HEK293 (cell line): ENCODE results near the gene ATP13A3.

Experiments
- CTCF ChIA-PET: fragments of 350-600 bp; formaldehyde crosslinking; extraction: SDS; loops from one replicate; lab custom pipeline; 2021; ENCODE audit warnings: antibody characterized with exemption; lab: Yijun Ruan, JAX
- POLR2A ChIA-PET: fragments of 300-600 bp; formaldehyde crosslinking; extraction: SDS; loops from one replicate; lab custom pipeline; 2020; ENCODE audit warnings: antibody characterized with exemption, inconsistent platforms; lab: Yijun Ruan, JAX
- H3K27ac ChIP-seq: fragments of 200-500 bp; sonication (Bioruptor generic); 2 replicates; pipeline ENCODE4 v1.5.1; 2014; ENCODE audit warnings: low read depth, low read length, control low read depth, inconsistent platforms; ENCODE audit errors: extremely low read depth
- H3K36me3 ChIP-seq, 2 experiments: fragments of 200-500 bp in 1 of 2; sonication (Bioruptor generic) in 1 of 2; 1 replicate in 1 of 2; 2 replicates in 1 of 2; pipeline ENCODE4 v1.5.1; 2014 to 2017; ENCODE audit warnings: inconsistent platforms in 2 of 2, low read length in 2 of 2; ENCODE audit not compliant: control insufficient read depth in 2 of 2, insufficient read depth in 1 of 2
- H3K4me1 ChIP-seq: fragments of 200-500 bp; sonication (Bioruptor generic); 2 replicates; pipeline ENCODE4 v1.5.1; 2014; ENCODE audit warnings: mild to moderate bottlenecking, low read length, inconsistent platforms; ENCODE audit not compliant: control insufficient read depth, insufficient read depth
- H3K4me3 ChIP-seq: 2 replicates; pipeline ENCODE4 v1.5.1; 2011; ENCODE audit warnings: low read depth, mild to moderate bottlenecking, control low read depth, low read length, moderate library complexity
- H3K9me3 ChIP-seq: fragments of 200-500 bp; sonication (Bioruptor generic); 2 replicates; pipeline ENCODE4 v1.5.1; 2014; ENCODE audit warnings: low read depth, low read length, inconsistent platforms; ENCODE audit not compliant: control insufficient read depth, insufficient read depth
- GLI2 ChIP-seq: fragments of 450-650 bp; formaldehyde crosslinking; IDR thresholded peaks from 2 replicates; pipeline ENCODE4; 2017; ENCODE audit warnings: missing biosample characterization, missing genetic modification characterization, low read depth, borderline replicate concordance
- SETDB1 ChIP-seq: IDR thresholded peaks from one replicate; pipeline ENCODE4 v1.6.1; 2017; ENCODE audit warnings: mild to moderate bottlenecking, low read length, moderate library complexity, mixed read lengths; ENCODE audit not compliant: insufficient read length
- SP2 ChIP-seq: fragments of 450-650 bp; formaldehyde crosslinking; IDR thresholded peaks from 2 replicates; pipeline ENCODE4 v1.5.1; 2016; ENCODE audit warnings: missing biosample characterization, missing genetic modification characterization
- TCF7L2 ChIP-seq: IDR thresholded peaks from 2 replicates; pipeline ENCODE4 v1.6.1; 2011; ENCODE audit warnings: low read depth, mild to moderate bottlenecking, inconsistent platforms, low read length, moderate library complexity, borderline replicate concordance
- ZEB2 ChIP-seq: fragments of 450-650 bp; formaldehyde crosslinking; IDR thresholded peaks from 2 replicates; pipeline ENCODE4 v1.5.1; 2016; ENCODE audit warnings: missing biosample characterization, missing genetic modification characterization
- ZFP3 ChIP-seq: fragments of 450-650 bp; formaldehyde crosslinking; IDR thresholded peaks from 2 replicates; pipeline ENCODE4 v1.5.1; 2016; ENCODE audit warnings: low read depth, missing biosample characterization, missing genetic modification characterization
- ZIC2 ChIP-seq: fragments of 450-650 bp; formaldehyde crosslinking; IDR thresholded peaks from 2 replicates; pipeline ENCODE4 v1.5.1; 2016; ENCODE audit warnings: missing biosample characterization, missing genetic modification characterization
- ZNF10 ChIP-seq: fragments of 450-650 bp; formaldehyde crosslinking; IDR thresholded peaks from 2 replicates; pipeline ENCODE4 v1.5.1; 2017; ENCODE audit warnings: missing biosample characterization, missing genetic modification characterization
- ZNF112 ChIP-seq: fragments of 450-650 bp; formaldehyde crosslinking; IDR thresholded peaks from 2 replicates; pipeline ENCODE4 v1.5.0; 2017; ENCODE audit warnings: missing biosample characterization, missing genetic modification characterization
- ZNF114 ChIP-seq: fragments of 450-650 bp; formaldehyde crosslinking; IDR thresholded peaks from 2 replicates; pipeline ENCODE4 v1.5.0; 2017; ENCODE audit warnings: missing biosample characterization, missing genetic modification characterization
- ZNF335 ChIP-seq: fragments of 450-650 bp; formaldehyde crosslinking; conservative IDR thresholded peaks from 2 replicates; pipeline ENCODE4 v1.5.1; 2016; ENCODE audit warnings: missing biosample characterization, missing genetic modification characterization
- ZNF404 ChIP-seq: fragments of 450-650 bp; formaldehyde crosslinking; IDR thresholded peaks from 2 replicates; pipeline ENCODE4 v1.5.1; 2017; ENCODE audit warnings: missing biosample characterization, missing genetic modification characterization
- ZNF426 ChIP-seq: fragments of 450-650 bp; formaldehyde crosslinking; IDR thresholded peaks from 2 replicates; pipeline ENCODE4 v1.5.1; 2017; ENCODE audit warnings: missing biosample characterization, missing genetic modification characterization, mild to moderate bottlenecking, inconsistent platforms, moderate library complexity
- ZNF514 ChIP-seq: fragments of 450-650 bp; formaldehyde crosslinking; IDR thresholded peaks from 2 replicates; pipeline ENCODE4 v1.5.1; 2016; ENCODE audit warnings: missing biosample characterization, missing genetic modification characterization
- ZNF560 ChIP-seq: fragments of 450-650 bp; formaldehyde crosslinking; IDR thresholded peaks from 2 replicates; pipeline ENCODE4 v1.5.1; 2017; ENCODE audit warnings: missing biosample characterization, missing genetic modification characterization, borderline replicate concordance
- ZNF561 ChIP-seq: fragments of 450-650 bp; IDR thresholded peaks from 2 replicates; pipeline ENCODE4 v1.5.1; 2018; ENCODE audit warnings: missing biosample characterization, missing genetic modification characterization, borderline replicate concordance
- ZNF610 ChIP-seq: fragments of 450-650 bp; formaldehyde crosslinking; IDR thresholded peaks from 2 replicates; pipeline ENCODE4 v1.5.1; 2016; ENCODE audit warnings: missing biosample characterization, missing genetic modification characterization, borderline replicate concordance
- ZNF645 ChIP-seq: fragments of 450-650 bp; formaldehyde crosslinking; IDR thresholded peaks from 2 replicates; pipeline ENCODE4; 2016; ENCODE audit warnings: missing biosample characterization, missing genetic modification characterization
- ZNF670 ChIP-seq: fragments of 450-650 bp; formaldehyde crosslinking; IDR thresholded peaks from 2 replicates; pipeline ENCODE4 v1.5.1; 2016; ENCODE audit warnings: missing biosample characterization, missing genetic modification characterization, low read depth
- ZNF792 ChIP-seq: fragments of 450-650 bp; formaldehyde crosslinking; IDR thresholded peaks from 2 replicates; pipeline ENCODE4 v1.5.1; 2016; ENCODE audit warnings: missing biosample characterization, missing genetic modification characterization
- ZSCAN23 ChIP-seq: fragments of 450-650 bp; formaldehyde crosslinking; IDR thresholded peaks from 2 replicates; pipeline ENCODE4 v1.5.1; 2016; ENCODE audit warnings: missing biosample characterization, missing genetic modification characterization
- ZXDB ChIP-seq: fragments of 450-650 bp; formaldehyde crosslinking; IDR thresholded peaks from 2 replicates; pipeline ENCODE4 v1.5.1; 2016; ENCODE audit warnings: missing biosample characterization, missing genetic modification characterization
- TF ChIP-seq, protein P1 (sequence below): fragments of 450-650 bp; formaldehyde crosslinking; conservative IDR thresholded peaks from 2 replicates; pipeline ENCODE4 v1.5.1; 2016; ENCODE audit warnings: low read depth, missing biosample characterization, missing genetic modification characterization
- TF ChIP-seq, protein P2 (sequence below): fragments of 450-650 bp; formaldehyde crosslinking; IDR thresholded peaks from 2 replicates; pipeline ENCODE4 v1.5.1; 2016; ENCODE audit warnings: missing biosample characterization, missing genetic modification characterization
- TF ChIP-seq, protein P3 (sequence below): fragments of 450-650 bp; formaldehyde crosslinking; IDR thresholded peaks from 2 replicates; pipeline ENCODE4 v1.5.1; 2016; ENCODE audit warnings: missing biosample characterization, missing genetic modification characterization

ATP13A3 gene

DNA sequence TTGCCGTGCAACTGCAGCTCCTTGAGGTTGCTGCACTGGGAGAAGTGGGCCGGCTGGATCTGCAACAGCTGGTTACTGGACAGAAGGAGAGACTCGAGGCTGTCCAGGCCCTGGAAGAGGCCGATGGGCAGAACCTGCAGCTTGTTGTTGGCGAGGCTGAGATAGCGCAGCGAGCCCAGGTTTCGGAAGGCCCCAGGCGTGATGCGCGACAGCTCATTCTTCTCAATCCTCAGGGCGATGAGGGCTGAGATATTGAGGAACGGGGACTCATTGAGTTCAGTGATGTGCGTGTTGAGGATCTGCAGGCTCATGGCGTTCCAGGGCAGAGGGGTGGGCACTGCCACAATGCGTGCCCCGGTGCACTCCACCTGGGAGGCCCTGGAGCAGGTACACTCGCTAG lies 126.2 kb downstream of the ATP13A3 start:
- no peak for TF ChIP-seq SP2 (tag by site-specific recombination)
- no peak for TF ChIP-seq GLI2 (tag by site-specific recombination)
- no peak for TF ChIP-seq ZNF610 (tag by site-specific recombination)
- TF ChIP-seq ZSCAN23: no peak
- no peak for TF ChIP-seq ZFP3
- CTCF ChIA-PET: interaction anchor here (1.0 kb wide), 1 partner anchor 17 kb away, joined by 3 read pairs; no protein-coding TSS in a partner anchor
- Histone ChIP-seq H3K4me1 (no peaks in the 10 kb centered on the region), H3K9me3 (no peaks in the 10 kb centered on the region), H3K4me3 (no peak overlapping the region), H3K36me3 (no peaks in the 10 kb centered on the region), H3K27ac (no peak overlapping the region)
- POLR2A ChIA-PET: no interaction called here

- TF ChIP-seq ZNF112 (tag by site-specific recombination) (no peak), ZXDB (tag by site-specific recombination) (no peak), ZNF792 (tag by site-specific recombination) (no peak), ZNF514 (tag by site-specific recombination) (no peak), ZNF670 (tag by site-specific recombination) (no peak), ZEB2 (tag by site-specific recombination) (no peak), ZNF645 (tag by site-specific recombination) (no peak), ZNF114 (no peak)
- Histone ChIP-seq H3K36me3 (no peaks in the 10 kb centered on the region), H3K4me3 (no peak overlapping the region), H3K4me1 (no peaks in the 10 kb centered on the region), H3K9me3 (no peaks in the 10 kb centered on the region), H3K27ac (no peak overlapping the region)
- POLR2A ChIA-PET: no interaction called here
- CTCF ChIA-PET: no interaction called here
These were observed 129.1 kb downstream of the ATP13A3 start for GRCh38 chr3:194357681-194358080.

DNA sequence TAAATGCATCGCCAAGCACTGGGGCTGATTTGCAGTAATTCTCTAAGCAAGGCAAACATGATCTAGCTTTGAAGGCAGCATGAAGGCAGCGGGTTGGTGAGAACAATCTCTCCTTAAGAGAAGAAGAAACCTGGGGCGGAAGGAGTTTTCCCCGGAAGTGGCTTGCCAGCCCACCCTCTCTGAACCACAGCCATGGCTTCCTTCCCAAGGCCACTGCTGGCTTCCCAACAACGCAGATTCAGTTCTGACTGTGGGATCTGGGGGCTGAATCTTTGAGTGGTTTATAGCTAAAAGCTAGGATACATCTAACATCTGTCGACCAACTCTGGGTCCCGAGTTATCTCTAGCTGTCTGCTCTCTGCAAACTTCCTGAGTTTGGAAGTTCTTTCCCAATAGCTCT lies 131.4 kb downstream of the ATP13A3 start:
- ChIA-PET POLR2A (no interaction called here), CTCF (interaction anchor here (0.7 to 1.1 kb wide), 2 partner anchors 11 to 65 kb away, joined by 3 to 5 read pairs; no protein-coding TSS in a partner anchor)
- H3K36me3 ChIP-seq: no peaks in the 10 kb centered on the region
- H3K4me1 ChIP-seq: peaks cover 4% of the 10 kb centered on the region; the same call in 1 of the 2 replicates
- no peak overlapping the region for H3K4me3 ChIP-seq
- H3K27ac ChIP-seq: no peak overlapping the region
- no peaks in the 10 kb centered on the region for H3K9me3 ChIP-seq
- TF ChIP-seq, protein P1, sequence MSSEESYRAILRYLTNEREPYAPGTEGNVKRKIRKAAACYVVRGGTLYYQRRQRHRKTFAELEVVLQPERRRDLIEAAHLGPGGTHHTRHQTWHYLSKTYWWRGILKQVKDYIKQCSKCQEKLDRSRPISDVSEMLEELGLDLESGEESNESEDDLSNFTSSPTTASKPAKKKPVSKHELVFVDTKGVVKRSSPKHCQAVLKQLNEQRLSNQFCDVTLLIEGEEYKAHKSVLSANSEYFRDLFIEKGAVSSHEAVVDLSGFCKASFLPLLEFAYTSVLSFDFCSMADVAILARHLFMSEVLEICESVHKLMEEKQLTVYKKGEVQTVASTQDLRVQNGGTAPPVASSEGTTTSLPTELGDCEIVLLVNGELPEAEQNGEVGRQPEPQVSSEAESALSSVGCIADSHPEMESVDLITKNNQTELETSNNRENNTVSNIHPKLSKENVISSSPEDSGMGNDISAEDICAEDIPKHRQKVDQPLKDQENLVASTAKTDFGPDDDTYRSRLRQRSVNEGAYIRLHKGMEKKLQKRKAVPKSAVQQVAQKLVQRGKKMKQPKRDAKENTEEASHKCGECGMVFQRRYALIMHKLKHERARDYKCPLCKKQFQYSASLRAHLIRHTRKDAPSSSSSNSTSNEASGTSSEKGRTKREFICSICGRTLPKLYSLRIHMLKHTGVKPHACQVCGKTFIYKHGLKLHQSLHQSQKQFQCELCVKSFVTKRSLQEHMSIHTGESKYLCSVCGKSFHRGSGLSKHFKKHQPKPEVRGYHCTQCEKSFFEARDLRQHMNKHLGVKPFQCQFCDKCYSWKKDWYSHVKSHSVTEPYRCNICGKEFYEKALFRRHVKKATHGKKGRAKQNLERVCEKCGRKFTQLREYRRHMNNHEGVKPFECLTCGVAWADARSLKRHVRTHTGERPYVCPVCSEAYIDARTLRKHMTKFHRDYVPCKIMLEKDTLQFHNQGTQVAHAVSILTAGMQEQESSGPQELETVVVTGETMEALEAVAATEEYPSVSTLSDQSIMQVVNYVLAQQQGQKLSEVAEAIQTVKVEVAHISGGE: no peak
- TF ChIP-seq TCF7L2 (no peak), ZNF10 (tag by site-specific recombination) (no peak), ZIC2 (tag by site-specific recombination) (no peak), ZNF335 (tag by site-specific recombination) (no peak), SETDB1 (no peak), ZNF561 (tag by site-specific recombination) (no peak), ZNF560 (tag by site-specific recombination) (no peak), ZNF426 (tag by site-specific recombination) (no peak), ZNF404 (tag by site-specific recombination) (no peak)
- TF ChIP-seq, protein P2, sequence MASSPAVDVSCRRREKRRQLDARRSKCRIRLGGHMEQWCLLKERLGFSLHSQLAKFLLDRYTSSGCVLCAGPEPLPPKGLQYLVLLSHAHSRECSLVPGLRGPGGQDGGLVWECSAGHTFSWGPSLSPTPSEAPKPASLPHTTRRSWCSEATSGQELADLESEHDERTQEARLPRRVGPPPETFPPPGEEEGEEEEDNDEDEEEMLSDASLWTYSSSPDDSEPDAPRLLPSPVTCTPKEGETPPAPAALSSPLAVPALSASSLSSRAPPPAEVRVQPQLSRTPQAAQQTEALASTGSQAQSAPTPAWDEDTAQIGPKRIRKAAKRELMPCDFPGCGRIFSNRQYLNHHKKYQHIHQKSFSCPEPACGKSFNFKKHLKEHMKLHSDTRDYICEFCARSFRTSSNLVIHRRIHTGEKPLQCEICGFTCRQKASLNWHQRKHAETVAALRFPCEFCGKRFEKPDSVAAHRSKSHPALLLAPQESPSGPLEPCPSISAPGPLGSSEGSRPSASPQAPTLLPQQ (tag by site-specific recombination): no peak
- TF ChIP-seq, protein P3, sequence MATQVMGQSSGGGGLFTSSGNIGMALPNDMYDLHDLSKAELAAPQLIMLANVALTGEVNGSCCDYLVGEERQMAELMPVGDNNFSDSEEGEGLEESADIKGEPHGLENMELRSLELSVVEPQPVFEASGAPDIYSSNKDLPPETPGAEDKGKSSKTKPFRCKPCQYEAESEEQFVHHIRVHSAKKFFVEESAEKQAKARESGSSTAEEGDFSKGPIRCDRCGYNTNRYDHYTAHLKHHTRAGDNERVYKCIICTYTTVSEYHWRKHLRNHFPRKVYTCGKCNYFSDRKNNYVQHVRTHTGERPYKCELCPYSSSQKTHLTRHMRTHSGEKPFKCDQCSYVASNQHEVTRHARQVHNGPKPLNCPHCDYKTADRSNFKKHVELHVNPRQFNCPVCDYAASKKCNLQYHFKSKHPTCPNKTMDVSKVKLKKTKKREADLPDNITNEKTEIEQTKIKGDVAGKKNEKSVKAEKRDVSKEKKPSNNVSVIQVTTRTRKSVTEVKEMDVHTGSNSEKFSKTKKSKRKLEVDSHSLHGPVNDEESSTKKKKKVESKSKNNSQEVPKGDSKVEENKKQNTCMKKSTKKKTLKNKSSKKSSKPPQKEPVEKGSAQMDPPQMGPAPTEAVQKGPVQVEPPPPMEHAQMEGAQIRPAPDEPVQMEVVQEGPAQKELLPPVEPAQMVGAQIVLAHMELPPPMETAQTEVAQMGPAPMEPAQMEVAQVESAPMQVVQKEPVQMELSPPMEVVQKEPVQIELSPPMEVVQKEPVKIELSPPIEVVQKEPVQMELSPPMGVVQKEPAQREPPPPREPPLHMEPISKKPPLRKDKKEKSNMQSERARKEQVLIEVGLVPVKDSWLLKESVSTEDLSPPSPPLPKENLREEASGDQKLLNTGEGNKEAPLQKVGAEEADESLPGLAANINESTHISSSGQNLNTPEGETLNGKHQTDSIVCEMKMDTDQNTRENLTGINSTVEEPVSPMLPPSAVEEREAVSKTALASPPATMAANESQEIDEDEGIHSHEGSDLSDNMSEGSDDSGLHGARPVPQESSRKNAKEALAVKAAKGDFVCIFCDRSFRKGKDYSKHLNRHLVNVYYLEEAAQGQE (tag by site-specific recombination): no peak
